Hepatocyte (in vitro differentiated cells): ENCODE measurements around the gene SEC22C.
"Not testable (repeated sequence)": the region's sequence is repeated elsewhere in the genome, so short reads cannot be mapped to it uniquely, and the experiment has no call there.

Experiments used
- EZH2phosphoT487 ChIP-seq: fragments of 200-600 bp; sonication (generic); IDR thresholded peaks from one replicate; pipeline ENCODE4 v1.6.1; 2018; ENCODE audit warnings: antibody characterized with exemption, mild to moderate bottlenecking, low read depth, moderate library complexity; ENCODE audit not compliant: unreplicated experiment, severe bottlenecking
- TF ChIP-seq, protein P1 (sequence below): fragments of 200-600 bp; sonication (generic); IDR thresholded peaks from 2 replicates; pipeline ENCODE4 v1.5.1; 2016; ENCODE audit warnings: antibody characterized with exemption, mild to moderate bottlenecking; ENCODE audit not compliant: poor library complexity

DNA sequence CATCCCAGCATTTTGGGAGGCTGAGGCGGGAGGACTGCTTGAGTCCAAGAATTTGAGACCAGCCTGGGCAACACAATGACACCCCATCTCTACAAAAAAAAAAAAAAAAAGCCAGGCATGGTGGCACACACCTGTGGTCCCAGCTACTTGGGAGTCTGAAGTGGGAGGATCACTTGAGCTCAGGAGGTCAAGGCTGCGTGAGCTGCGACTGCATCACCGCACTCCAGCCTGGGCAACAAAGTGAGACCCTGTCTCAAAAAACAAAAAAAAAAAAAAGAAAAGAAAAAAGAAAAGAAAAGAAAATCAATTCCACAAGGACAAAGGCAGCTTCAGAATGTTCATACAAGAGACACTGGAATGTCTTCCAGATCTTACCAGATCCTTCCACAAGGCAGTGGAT is 2.4 kb downstream of the SEC22C start:
- TF ChIP-seq, protein P1, sequence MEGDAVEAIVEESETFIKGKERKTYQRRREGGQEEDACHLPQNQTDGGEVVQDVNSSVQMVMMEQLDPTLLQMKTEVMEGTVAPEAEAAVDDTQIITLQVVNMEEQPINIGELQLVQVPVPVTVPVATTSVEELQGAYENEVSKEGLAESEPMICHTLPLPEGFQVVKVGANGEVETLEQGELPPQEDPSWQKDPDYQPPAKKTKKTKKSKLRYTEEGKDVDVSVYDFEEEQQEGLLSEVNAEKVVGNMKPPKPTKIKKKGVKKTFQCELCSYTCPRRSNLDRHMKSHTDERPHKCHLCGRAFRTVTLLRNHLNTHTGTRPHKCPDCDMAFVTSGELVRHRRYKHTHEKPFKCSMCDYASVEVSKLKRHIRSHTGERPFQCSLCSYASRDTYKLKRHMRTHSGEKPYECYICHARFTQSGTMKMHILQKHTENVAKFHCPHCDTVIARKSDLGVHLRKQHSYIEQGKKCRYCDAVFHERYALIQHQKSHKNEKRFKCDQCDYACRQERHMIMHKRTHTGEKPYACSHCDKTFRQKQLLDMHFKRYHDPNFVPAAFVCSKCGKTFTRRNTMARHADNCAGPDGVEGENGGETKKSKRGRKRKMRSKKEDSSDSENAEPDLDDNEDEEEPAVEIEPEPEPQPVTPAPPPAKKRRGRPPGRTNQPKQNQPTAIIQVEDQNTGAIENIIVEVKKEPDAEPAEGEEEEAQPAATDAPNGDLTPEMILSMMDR = not testable (repeated sequence)
- not testable (repeated sequence) for TF ChIP-seq EZH2phosphoT487
